HL-60 (cell line): ENCODE data around the gene AMBP.

Experiments
- POLR2AphosphoS5 ChIP-seq: IDR thresholded peaks from 2 replicates; pipeline ENCODE4 v1.6.1; 2012; ENCODE audit warnings: low read depth
- TF ChIP-seq, protein P1 (sequence below): IDR thresholded peaks from one replicate; pipeline ENCODE4 v1.5.1; 2011; ENCODE audit warnings: low read length, control low read depth, inconsistent platforms; ENCODE audit not compliant: insufficient read depth

DNA sequence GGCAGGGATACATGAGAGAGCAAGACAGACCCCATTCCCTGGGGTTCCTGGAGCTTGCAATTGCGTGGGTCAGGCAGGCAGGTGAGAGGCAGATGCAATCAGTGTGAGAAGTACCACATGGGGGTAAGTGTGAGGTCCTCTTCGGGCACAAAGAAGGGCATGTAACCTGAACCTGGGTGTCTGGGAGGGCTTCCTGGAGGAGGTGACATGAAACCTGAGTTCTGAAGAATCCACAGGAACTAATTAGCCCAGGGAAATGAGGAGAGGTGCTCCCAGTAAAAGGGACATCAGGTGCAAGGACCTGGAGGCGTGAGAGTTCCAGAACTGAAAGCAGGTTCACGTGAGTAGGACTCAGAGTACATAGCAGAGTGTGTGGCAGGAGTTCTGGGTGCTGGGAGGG is 2.5 kb downstream of the AMBP start:
- TF ChIP-seq, protein P1, sequence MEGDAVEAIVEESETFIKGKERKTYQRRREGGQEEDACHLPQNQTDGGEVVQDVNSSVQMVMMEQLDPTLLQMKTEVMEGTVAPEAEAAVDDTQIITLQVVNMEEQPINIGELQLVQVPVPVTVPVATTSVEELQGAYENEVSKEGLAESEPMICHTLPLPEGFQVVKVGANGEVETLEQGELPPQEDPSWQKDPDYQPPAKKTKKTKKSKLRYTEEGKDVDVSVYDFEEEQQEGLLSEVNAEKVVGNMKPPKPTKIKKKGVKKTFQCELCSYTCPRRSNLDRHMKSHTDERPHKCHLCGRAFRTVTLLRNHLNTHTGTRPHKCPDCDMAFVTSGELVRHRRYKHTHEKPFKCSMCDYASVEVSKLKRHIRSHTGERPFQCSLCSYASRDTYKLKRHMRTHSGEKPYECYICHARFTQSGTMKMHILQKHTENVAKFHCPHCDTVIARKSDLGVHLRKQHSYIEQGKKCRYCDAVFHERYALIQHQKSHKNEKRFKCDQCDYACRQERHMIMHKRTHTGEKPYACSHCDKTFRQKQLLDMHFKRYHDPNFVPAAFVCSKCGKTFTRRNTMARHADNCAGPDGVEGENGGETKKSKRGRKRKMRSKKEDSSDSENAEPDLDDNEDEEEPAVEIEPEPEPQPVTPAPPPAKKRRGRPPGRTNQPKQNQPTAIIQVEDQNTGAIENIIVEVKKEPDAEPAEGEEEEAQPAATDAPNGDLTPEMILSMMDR, result no peak
- no peak for TF ChIP-seq POLR2AphosphoS5
